ENCODE measurements around the gene AFAP1L1. TPM values are rescaled to one million over a fixed set of nuclear protein-coding genes. Genes with fewer than 3 reads are reported as not detected.
A peak's percentile ranks its signal among the peaks of the same experiment; 100 is the strongest.

The AFAP1L1 gene
- total and polyA plus RNA-seq, 9 of the 15 experiments (the other 6 are each of a cell fraction or from before 2014, with no cell fraction given): 0.01 to 0.12 (median 0.03) TPM; not detected in 4

DNA sequence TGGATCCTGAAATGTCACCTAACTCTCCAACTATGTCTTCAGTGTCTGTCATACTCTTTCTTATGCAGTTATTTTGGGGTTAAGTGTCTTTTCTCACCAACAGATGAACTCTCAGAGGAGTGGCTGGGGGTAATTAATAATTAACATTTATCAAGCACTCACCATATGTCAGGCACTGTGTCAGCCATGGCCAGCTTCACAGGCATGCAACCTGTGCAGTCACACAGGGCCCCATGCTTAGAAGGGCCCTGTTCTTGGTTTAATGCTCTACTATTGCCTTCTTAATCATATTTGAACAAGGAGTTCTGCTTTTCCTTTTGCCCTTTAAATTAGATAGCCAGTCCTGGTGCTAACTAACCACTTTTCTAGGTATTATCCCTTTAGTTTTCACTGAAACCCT, 70.2 kb downstream of the AFAP1L1 start (continued):
- TF ChIP-seq CEBPG (CRISPR knock-in tag; IDR thresholded peaks at IDR 0.05) (no peak), CEBPG (tag; conservative IDR thresholded peaks at IDR 0.05 in 1 of 2, IDR thresholded peaks at IDR 0.05 in 1 of 2) (no peak), KHSRP (IDR thresholded peaks at IDR 0.05) (no peak), FOS (IDR thresholded peaks at IDR 0.05; ENCODE audit: extremely low read depth, insufficient read length) (no peak), KAT8 (IDR thresholded peaks at IDR 0.05; ENCODE audit: low read depth) (no peak), ZFPM2 (CRISPR knock-in tag; IDR thresholded peaks at IDR 0.05) (no peak), XRCC5 (IDR thresholded peaks at IDR 0.05; ENCODE audit: low read depth, low read length) (no peak)
- TF ChIP-seq, protein P1, sequence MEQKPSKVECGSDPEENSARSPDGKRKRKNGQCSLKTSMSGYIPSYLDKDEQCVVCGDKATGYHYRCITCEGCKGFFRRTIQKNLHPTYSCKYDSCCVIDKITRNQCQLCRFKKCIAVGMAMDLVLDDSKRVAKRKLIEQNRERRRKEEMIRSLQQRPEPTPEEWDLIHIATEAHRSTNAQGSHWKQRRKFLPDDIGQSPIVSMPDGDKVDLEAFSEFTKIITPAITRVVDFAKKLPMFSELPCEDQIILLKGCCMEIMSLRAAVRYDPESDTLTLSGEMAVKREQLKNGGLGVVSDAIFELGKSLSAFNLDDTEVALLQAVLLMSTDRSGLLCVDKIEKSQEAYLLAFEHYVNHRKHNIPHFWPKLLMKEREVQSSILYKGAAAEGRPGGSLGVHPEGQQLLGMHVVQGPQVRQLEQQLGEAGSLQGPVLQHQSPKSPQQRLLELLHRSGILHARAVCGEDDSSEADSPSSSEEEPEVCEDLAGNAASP (IDR thresholded peaks at IDR 0.05): no peak

DNA sequence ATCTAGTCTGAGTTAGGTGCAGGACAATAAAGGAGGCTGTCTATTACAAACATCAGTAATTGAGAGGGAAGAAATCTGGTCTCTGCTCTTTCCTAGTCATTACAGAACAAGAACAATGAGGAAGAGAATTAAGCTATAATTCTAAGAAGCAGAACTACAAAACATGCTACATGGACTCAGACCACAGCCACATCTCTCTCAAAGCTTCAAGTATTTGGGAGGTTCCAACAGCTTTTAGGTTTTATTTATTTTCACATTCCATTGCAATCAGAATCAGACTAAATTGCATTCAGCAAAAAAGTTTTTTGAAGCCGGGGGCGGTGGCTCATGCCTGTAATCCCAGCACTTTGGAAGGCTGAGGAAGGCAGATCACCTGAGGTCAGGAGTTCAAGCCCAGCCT, 72.5 kb downstream of the AFAP1L1 start:
- in situ Hi-C loops (cut with MboI): no loop called here
- no TSS peak for BruUV-seq (replicated peaks)
- WGBS (ENCODE audit: insufficient coverage, low coverage, missing lambda C conversion rate): 63% methylated on average over 2 of the region's 2 CpGs
- ChIA-PET CTCF (ENCODE audit: low intra/inter-chr PET ratio) (no interaction called here), POLR2A (interaction anchor here (1.2 to 4.7 kb wide), 3 partner anchors 11 to 24 kb away, joined by 11 to 87 read pairs (median 12); partner anchors contain the start of gene PCYOX1L)
- H3K4me1 ChIP-seq (replicated peaks in 1 of 2; ENCODE audit: control insufficient read depth in 2 of 2, insufficient read depth in 2 of 2, low read length in 2 of 2): peaks cover 7 to 21% of the 10 kb centered on the region in 2 experiments; a peak in 3 of 5 replicates
- intact Hi-C loops (cut with micrococcal nuclease): no loop called here
- H3K27ac ChIP-seq (ENCODE audit: extremely low read depth, low read depth, low read length): no peak overlapping the region
- FAIRE-seq (no peak), DNase-seq (ENCODE audit: extremely low read depth in 1 of 4, low spot score in 3 of 4) (no peak), ATAC-seq (no peak)
- peak overlapping the region; percentile 82; the same call in 1 of the 2 replicates for H3K4me3 ChIP-seq
- H3K9me3 ChIP-seq (replicated peaks; ENCODE audit: control insufficient read depth, insufficient read depth, low read depth, low read length): no peaks in the 10 kb centered on the region
- no peaks in the 10 kb centered on the region for H3K27me3 ChIP-seq (ENCODE audit: control insufficient read depth in 2 of 2, insufficient read depth in 2 of 2, low read length in 2 of 2)
- no peak overlapping the region for H2AFZ ChIP-seq (ENCODE audit: low read depth, low read length)
- peaks cover 23% of the 10 kb centered on the region for H3K36me3 ChIP-seq (ENCODE audit: control insufficient read depth, insufficient read depth, low read length)
- no peaks in the 10 kb centered on the region for H3K9me1 ChIP-seq (ENCODE audit: control insufficient read depth, insufficient read depth, low read length)
- peak overlapping the region in 1 of 2 experiments; percentile 97; a peak in 1 of 4 replicates for H3K9ac ChIP-seq (ENCODE audit: insufficient read depth in 1 of 2, low read depth in 2 of 2, low read length in 2 of 2)
- peak overlapping the region; percentile 99; the same call in 1 of the 2 replicates for H3K4me2 ChIP-seq (ENCODE audit: insufficient read depth, low read length)
- H3K79me2 ChIP-seq (ENCODE audit: control insufficient read depth, insufficient read depth, low read length): peaks cover 40% of the 10 kb centered on the region
- H4K20me1 ChIP-seq (replicated peaks; ENCODE audit: control insufficient read depth, insufficient read depth, low read length): no peaks in the 10 kb centered on the region
- TF ChIP-seq SMAD1 (IDR thresholded peaks at IDR 0.05; ENCODE audit: low read depth, low read length, partially characterized antibody): no peak
- no peak for TF ChIP-seq HCFC1 (IDR thresholded peaks at IDR 0.05; ENCODE audit: low read depth, low read length)
- no peak for TF ChIP-seq CBX1 (IDR thresholded peaks at IDR 0.05; ENCODE audit: low read depth)
- no peak for TF ChIP-seq DMBX1 (CRISPR knock-in tag; IDR thresholded peaks at IDR 0.05; ENCODE audit: borderline replicate concordance)
- no peak for TF ChIP-seq KDM4B (IDR thresholded peaks at IDR 0.05; ENCODE audit: borderline replicate concordance in 2 of 2, low read depth in 1 of 2)
- no peak for TF ChIP-seq HDGF (IDR thresholded peaks at IDR 0.05)
- TF ChIP-seq, protein P2, sequence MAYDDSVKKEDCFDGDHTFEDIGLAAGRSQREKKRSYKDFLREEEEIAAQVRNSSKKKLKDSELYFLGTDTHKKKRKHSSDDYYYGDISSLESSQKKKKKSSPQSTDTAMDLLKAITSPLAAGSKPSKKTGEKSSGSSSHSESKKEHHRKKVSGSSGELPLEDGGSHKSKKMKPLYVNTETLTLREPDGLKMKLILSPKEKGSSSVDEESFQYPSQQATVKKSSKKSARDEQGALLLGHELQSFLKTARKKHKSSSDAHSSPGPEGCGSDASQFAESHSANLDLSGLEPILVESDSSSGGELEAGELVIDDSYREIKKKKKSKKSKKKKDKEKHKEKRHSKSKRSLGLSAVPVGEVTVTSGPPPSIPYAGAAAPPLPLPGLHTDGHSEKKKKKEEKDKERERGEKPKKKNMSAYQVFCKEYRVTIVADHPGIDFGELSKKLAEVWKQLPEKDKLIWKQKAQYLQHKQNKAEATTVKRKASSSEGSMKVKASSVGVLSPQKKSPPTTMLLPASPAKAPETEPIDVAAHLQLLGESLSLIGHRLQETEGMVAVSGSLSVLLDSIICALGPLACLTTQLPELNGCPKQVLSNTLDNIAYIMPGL (CRISPR knock-in tag; IDR thresholded peaks at IDR 0.05): no peak
- no peak for TF ChIP-seq RBM17 (IDR thresholded peaks at IDR 0.05; ENCODE audit: borderline replicate concordance, low read depth, low read length)
- no peak for TF ChIP-seq SOX6 (IDR thresholded peaks at IDR 0.05)
- TF ChIP-seq, protein P3, sequence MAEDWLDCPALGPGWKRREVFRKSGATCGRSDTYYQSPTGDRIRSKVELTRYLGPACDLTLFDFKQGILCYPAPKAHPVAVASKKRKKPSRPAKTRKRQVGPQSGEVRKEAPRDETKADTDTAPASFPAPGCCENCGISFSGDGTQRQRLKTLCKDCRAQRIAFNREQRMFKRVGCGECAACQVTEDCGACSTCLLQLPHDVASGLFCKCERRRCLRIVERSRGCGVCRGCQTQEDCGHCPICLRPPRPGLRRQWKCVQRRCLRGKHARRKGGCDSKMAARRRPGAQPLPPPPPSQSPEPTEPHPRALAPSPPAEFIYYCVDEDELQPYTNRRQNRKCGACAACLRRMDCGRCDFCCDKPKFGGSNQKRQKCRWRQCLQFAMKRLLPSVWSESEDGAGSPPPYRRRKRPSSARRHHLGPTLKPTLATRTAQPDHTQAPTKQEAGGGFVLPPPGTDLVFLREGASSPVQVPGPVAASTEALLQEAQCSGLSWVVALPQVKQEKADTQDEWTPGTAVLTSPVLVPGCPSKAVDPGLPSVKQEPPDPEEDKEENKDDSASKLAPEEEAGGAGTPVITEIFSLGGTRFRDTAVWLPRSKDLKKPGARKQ (CRISPR knock-in tag; IDR thresholded peaks at IDR 0.05): no peak
- no peak for TF ChIP-seq CHD1 (IDR thresholded peaks at IDR 0.05; ENCODE audit: low read length)

Measured in K562 (cell line).